Measurements from ENCODE around the gene UNKL. TPM values are rescaled to one million over a fixed set of nuclear protein-coding genes. Genes with fewer than 3 reads are reported as not detected.

The UNKL gene
- total and polyA plus RNA-seq, 9 donors: 6.6 to 12.9 (median 8.1) TPM

DNA sequence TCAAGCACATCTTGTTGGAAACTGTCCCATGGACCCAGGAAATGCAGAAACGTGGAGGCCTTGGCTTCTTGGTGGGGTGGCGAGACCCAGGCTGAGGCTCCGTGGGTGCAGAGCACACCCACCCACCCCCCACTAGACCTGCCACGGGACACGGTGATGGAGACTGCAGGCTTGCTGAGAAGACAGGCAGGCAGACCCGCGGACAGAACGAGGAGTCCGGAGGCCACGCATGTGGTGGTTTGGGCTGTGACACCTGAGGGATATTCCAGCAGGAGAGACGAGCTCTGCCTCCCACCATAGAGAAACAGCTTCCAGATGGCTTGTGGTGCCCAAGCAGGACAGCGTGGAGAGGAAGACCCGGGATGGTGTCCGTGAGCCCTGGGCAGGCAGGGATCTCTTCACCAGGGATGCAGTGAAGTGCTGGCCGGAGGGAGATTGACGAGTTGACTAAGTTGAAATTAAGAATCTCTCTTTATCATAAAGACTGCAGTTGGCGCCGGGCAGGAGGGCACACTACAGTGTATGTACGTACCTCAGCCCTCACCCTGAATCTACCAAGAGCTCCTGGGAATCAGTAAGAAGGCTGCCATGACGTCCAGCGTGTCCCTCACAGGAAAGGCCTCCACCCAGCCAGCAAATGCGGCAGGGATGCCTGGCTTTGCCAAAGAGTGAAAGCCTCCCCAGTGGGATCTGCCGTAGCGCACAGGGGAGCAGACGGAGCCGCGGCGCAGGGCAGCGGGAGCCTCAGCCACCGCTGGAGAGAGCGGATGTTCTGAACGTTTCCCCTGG, 96.8 kb downstream of the UNKL start:
- peaks cover 4% of the 10 kb centered on the region for H3K4me1 ChIP-seq (ENCODE audit: control insufficient read depth, insufficient read depth, low read length)
- H3K4me3 ChIP-seq (ENCODE audit: low read length): no peak overlapping the region
- no peak overlapping the region for H3K27ac ChIP-seq (ENCODE audit: low read length)
- H3K9me3 ChIP-seq (replicated peaks; ENCODE audit: control insufficient read depth, low read depth, low read length): no peaks in the 10 kb centered on the region
- no peaks in the 10 kb centered on the region for H3K27me3 ChIP-seq (ENCODE audit: control insufficient read depth, insufficient read depth, low read length)
- H3K36me3 ChIP-seq (ENCODE audit: control insufficient read depth, insufficient read depth, low read length): peaks cover 94% of the 10 kb centered on the region
- WGBS (ENCODE audit: insufficient coverage): 85% methylated on average over 20 of the region's 32 CpGs
- DNase-seq: no peak

- Histone ChIP-seq H3K27ac (ENCODE audit: low read length) (no peak overlapping the region), H3K9me3 (replicated peaks; ENCODE audit: control insufficient read depth, low read depth, low read length) (no peaks in the 10 kb centered on the region), H3K4me3 (ENCODE audit: low read length) (no peak overlapping the region), H3K27me3 (ENCODE audit: control insufficient read depth, insufficient read depth, low read length) (no peaks in the 10 kb centered on the region), H3K36me3 (ENCODE audit: control insufficient read depth, insufficient read depth, low read length) (peaks cover 87% of the 10 kb centered on the region), H3K4me1 (ENCODE audit: control insufficient read depth, insufficient read depth, low read length) (peaks cover 21% of the 10 kb centered on the region)
- 82% methylated on average over 7 of the region's 14 CpGs for WGBS (ENCODE audit: insufficient coverage)
- no peak for DNase-seq
Observed at GRCh38 chr16:1316033-1316405, 98.5 kb downstream of the UNKL start.

DNA sequence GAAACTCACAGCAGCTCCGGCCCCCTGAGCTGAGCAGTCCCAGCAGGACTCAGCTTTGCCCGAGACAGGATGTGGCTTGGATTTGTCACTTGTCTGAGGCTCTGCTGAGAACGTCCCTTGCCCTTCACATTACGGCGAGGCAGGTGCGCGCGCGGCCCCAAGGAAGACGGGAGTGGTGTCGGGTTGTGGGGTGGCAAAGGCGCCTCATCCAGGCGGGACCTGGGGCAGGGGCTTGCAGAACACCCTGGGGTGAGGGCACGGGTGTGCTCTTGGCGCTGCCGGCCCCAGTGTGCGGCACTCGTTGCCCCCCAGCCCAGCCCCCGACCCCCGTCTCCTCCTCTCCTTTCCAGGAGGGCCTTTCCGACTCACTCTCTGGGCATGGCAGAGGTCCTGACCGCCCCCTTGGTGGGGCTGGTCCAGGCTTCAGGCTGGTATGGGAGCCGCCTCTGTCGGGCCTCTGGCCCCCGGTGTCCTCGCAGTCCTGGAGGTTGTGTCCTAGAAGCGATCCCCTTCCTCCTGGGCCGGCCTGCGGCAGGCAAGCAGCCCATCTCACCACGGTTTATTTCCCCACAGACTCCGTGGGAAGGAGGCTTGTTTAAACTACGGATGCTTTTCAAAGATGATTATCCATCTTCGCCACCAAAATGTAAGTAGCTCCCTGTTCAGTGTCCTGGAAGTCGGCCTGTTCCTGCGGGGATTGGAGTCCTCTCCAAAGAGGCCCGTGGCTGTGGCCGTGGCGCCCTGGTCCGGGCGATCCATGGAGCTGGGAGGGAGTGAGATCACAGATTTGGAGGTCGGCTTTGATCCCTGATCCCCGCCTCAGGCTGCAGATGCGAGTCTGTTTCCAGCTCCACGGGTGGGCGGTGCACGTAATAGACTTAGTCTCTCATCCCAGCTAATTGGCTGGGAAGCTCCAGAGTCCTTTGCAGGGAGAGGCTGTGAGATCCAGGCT, 99.1 kb downstream of the UNKL start:
- no peak for DNase-seq
- Histone ChIP-seq H3K9me3 (replicated peaks; ENCODE audit: control insufficient read depth, low read depth, low read length) (no peaks in the 10 kb centered on the region), H3K27me3 (ENCODE audit: control insufficient read depth, insufficient read depth, low read length) (no peaks in the 10 kb centered on the region), H3K27ac (ENCODE audit: low read length) (no peak overlapping the region), H3K36me3 (ENCODE audit: control insufficient read depth, insufficient read depth, low read length) (peaks cover 80% of the 10 kb centered on the region), H3K4me3 (ENCODE audit: low read length) (no peak overlapping the region), H3K4me1 (ENCODE audit: control insufficient read depth, insufficient read depth, low read length) (peaks cover 27% of the 10 kb centered on the region)
- 82% methylated on average over 40 of the region's 46 CpGs for WGBS (ENCODE audit: insufficient coverage)

- H3K4me1 ChIP-seq (ENCODE audit: control insufficient read depth, insufficient read depth, low read length): peaks cover 29% of the 10 kb centered on the region
Observed at GRCh38 chr16:1314399-1315068, 100.0 kb downstream of the UNKL start.

DNA sequence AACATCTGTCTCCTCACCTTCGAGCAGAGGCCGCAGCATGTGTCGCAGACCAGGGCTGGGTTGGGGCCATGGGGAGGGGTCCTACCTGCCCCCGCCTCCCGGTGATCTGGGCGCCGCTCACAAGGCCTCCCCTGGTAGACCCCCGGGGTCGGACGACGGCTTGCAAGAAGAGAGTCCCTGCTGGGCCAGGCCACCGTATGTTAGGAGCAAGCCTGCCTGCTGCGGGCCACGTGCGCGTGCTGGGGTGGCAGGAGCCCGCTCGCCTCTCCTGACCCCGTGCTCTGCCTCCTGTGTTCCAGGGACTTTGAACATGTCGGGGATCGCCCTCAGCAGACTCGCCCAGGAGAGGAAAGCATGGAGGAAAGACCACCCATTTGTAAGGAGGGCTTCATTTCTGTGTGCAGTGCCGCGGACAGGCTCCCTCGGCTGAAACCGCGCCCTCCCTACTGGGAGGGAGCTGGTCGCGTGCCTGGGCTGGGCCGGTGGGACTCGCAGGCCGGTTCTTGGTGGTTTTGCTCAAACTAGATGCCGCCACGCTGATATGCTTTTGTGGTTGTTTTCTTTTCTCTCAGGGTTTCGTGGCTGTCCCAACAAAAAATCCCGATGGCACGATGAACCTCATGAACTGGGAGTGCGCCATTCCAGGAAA, 100.7 kb downstream of the UNKL start:
- H3K36me3 ChIP-seq (ENCODE audit: control insufficient read depth, insufficient read depth, low read length): peaks cover 65% of the 10 kb centered on the region
- H3K27ac ChIP-seq (ENCODE audit: low read length): no peak overlapping the region
- no peaks in the 10 kb centered on the region for H3K27me3 ChIP-seq (ENCODE audit: control insufficient read depth, insufficient read depth, low read length)
- WGBS (ENCODE audit: insufficient coverage): 85% methylated on average over 34 of the region's 38 CpGs
- H3K4me3 ChIP-seq (ENCODE audit: low read length): no peak overlapping the region
- DNase-seq: no peak
- H3K4me1 ChIP-seq (ENCODE audit: control insufficient read depth, insufficient read depth, low read length): peaks cover 29% of the 10 kb centered on the region
- no peaks in the 10 kb centered on the region for H3K9me3 ChIP-seq (replicated peaks; ENCODE audit: control insufficient read depth, low read depth, low read length)

More at GRCh38 chr16:1314399-1315068, 100.0 kb downstream of the UNKL start:
- Histone ChIP-seq H3K27me3 (ENCODE audit: control insufficient read depth, insufficient read depth, low read length) (no peaks in the 10 kb centered on the region), H3K9me3 (replicated peaks; ENCODE audit: control insufficient read depth, low read depth, low read length) (no peaks in the 10 kb centered on the region), H3K27ac (ENCODE audit: low read length) (no peak overlapping the region), H3K4me3 (ENCODE audit: low read length) (no peak overlapping the region), H3K36me3 (ENCODE audit: control insufficient read depth, insufficient read depth, low read length) (peaks cover 72% of the 10 kb centered on the region)
- DNase-seq: no peak
- WGBS (ENCODE audit: insufficient coverage): 82% methylated on average over 23 of the region's 28 CpGs

Other genes with a start within 250 kb of the UNKL start
- gene TPSG1, start 189.4 kb downstream of the UNKL start, total RNA-seq: not detected
- gene TPSG1, start 189.4 kb downstream of the UNKL start, polyA plus RNA-seq (ENCODE audit: insufficient read depth in 1 of 8, insufficient read length in 8 of 8, low replicate concordance in 1 of 8): 1 to 10 TPM in 7 of 8 donors, under 1 TPM in 1; 0.98 to 3.7 (median 1.7) TPM
- 0.89 TPM for gene TPSB2, start 184.5 kb downstream of the UNKL start, total RNA-seq
- gene TPSB2, start 184.5 kb downstream of the UNKL start, polyA plus RNA-seq (ENCODE audit: insufficient read depth in 1 of 8, insufficient read length in 8 of 8, low replicate concordance in 1 of 8): 1 to 10 TPM in 6 of 8 donors, under 1 TPM in 2; 0.71 to 2.8 (median 1.7) TPM
- gene TPSAB1, start 174.0 kb downstream of the UNKL start, total RNA-seq: 2.6 TPM
- 1 to 10 TPM in 6 of 8 donors, under 1 TPM in 2; 0.53 to 3.8 (median 1.5) TPM for gene TPSAB1, start 174.0 kb downstream of the UNKL start, polyA plus RNA-seq (ENCODE audit: insufficient read depth in 1 of 8, insufficient read length in 8 of 8, low replicate concordance in 1 of 8)
- gene TPSD1, start 158.6 kb downstream of the UNKL start, total RNA-seq: not detected
- under 1 TPM in 3 of 8 donors, not detected in 5; 0.14 to 0.34 (median 0.30) TPM for gene TPSD1, start 158.6 kb downstream of the UNKL start, polyA plus RNA-seq (ENCODE audit: insufficient read depth in 1 of 8, insufficient read length in 8 of 8, low replicate concordance in 1 of 8)
- gene UBE2I, start 105.1 kb downstream of the UNKL start, total RNA-seq: 30.0 TPM
- 100 to 1,000 TPM in 6 of 8 donors, 10 to 100 TPM in 2; 89.7 to 114 (median 106) TPM for gene UBE2I, start 105.1 kb downstream of the UNKL start, polyA plus RNA-seq (ENCODE audit: insufficient read depth in 1 of 8, insufficient read length in 8 of 8, low replicate concordance in 1 of 8)
- 0.58 TPM for gene BAIAP3, start 81.1 kb downstream of the UNKL start, total RNA-seq
- 1 to 10 TPM in 2 of 8 donors, under 1 TPM in 6; 0.40 to 1.3 (median 0.85) TPM for gene BAIAP3, start 81.1 kb downstream of the UNKL start, polyA plus RNA-seq (ENCODE audit: insufficient read depth in 1 of 8, insufficient read length in 8 of 8, low replicate concordance in 1 of 8)
- gene TSR3, start 62.8 kb downstream of the UNKL start, total RNA-seq: 44.9 TPM
- gene TSR3, start 62.8 kb downstream of the UNKL start, polyA plus RNA-seq (ENCODE audit: insufficient read depth in 1 of 8, insufficient read length in 8 of 8, low replicate concordance in 1 of 8): 10 to 100 TPM; 40.9 to 62.3 (median 50.2) TPM
- 38.9 TPM for gene GNPTG, start 62.8 kb downstream of the UNKL start, total RNA-seq
- gene GNPTG, start 62.8 kb downstream of the UNKL start, polyA plus RNA-seq (ENCODE audit: insufficient read depth in 1 of 8, insufficient read length in 8 of 8, low replicate concordance in 1 of 8): 10 to 100 TPM; 37.6 to 46.8 (median 40.5) TPM
- 16.5 TPM for gene UQCC4, start 6.0 kb upstream of the UNKL start, total RNA-seq
- gene UQCC4, start 6.0 kb upstream of the UNKL start, polyA plus RNA-seq (ENCODE audit: insufficient read depth in 1 of 8, insufficient read length in 8 of 8, low replicate concordance in 1 of 8): 10 to 100 TPM; 11.6 to 13.8 (median 12.7) TPM
- 0.13 TPM for gene PERCC1, start 16.4 kb upstream of the UNKL start, total RNA-seq
- gene PERCC1, start 16.4 kb upstream of the UNKL start, polyA plus RNA-seq (ENCODE audit: insufficient read depth in 1 of 8, insufficient read length in 8 of 8, low replicate concordance in 1 of 8): under 1 TPM in 7 of 8 donors, not detected in 1; 0.16 to 0.49 (median 0.26) TPM
- 2.1 TPM for gene CCDC154, start 29.9 kb upstream of the UNKL start, total RNA-seq
- 1 to 10 TPM in 7 of 8 donors, under 1 TPM in 1; 0.86 to 4.0 (median 2.1) TPM for gene CCDC154, start 29.9 kb upstream of the UNKL start, polyA plus RNA-seq (ENCODE audit: insufficient read depth in 1 of 8, insufficient read length in 8 of 8, low replicate concordance in 1 of 8)
- gene CLCN7, start 60.3 kb upstream of the UNKL start, total RNA-seq: 18.8 TPM
- gene CLCN7, start 60.3 kb upstream of the UNKL start, polyA plus RNA-seq (ENCODE audit: insufficient read depth in 1 of 8, insufficient read length in 8 of 8, low replicate concordance in 1 of 8): 10 to 100 TPM; 25.1 to 43.3 (median 31.7) TPM
- gene PTX4, start 74.2 kb upstream of the UNKL start, total RNA-seq: 0.40 TPM
- gene PTX4, start 74.2 kb upstream of the UNKL start, polyA plus RNA-seq (ENCODE audit: insufficient read depth in 1 of 8, insufficient read length in 8 of 8, low replicate concordance in 1 of 8): 1 to 10 TPM in 1 of 8 donors, under 1 TPM in 7; 0.34 to 1.1 (median 0.74) TPM
- 14.5 TPM for gene TELO2, start 78.7 kb upstream of the UNKL start, total RNA-seq
- 10 to 100 TPM; 26.3 to 40.4 (median 36.8) TPM for gene TELO2, start 78.7 kb upstream of the UNKL start, polyA plus RNA-seq (ENCODE audit: insufficient read depth in 1 of 8, insufficient read length in 8 of 8, low replicate concordance in 1 of 8)
- gene TMEM204, start 119.0 kb upstream of the UNKL start, total RNA-seq: 19.4 TPM
- 10 to 100 TPM; 14.6 to 22.2 (median 17.6) TPM for gene TMEM204, start 119.0 kb upstream of the UNKL start, polyA plus RNA-seq (ENCODE audit: insufficient read depth in 1 of 8, insufficient read length in 8 of 8, low replicate concordance in 1 of 8)
- gene IFT140, start 197.4 kb upstream of the UNKL start, total RNA-seq: 10.6 TPM
- gene IFT140, start 197.4 kb upstream of the UNKL start, polyA plus RNA-seq (ENCODE audit: insufficient read depth in 1 of 8, insufficient read length in 8 of 8, low replicate concordance in 1 of 8): 10 to 100 TPM in 6 of 8 donors, 1 to 10 TPM in 2; 8.7 to 14.5 (median 12.3) TPM
- gene CRAMP1, start 197.7 kb upstream of the UNKL start, total RNA-seq: 7.2 TPM
- 10 to 100 TPM; 12.3 to 19.1 (median 14.1) TPM for gene CRAMP1, start 197.7 kb upstream of the UNKL start, polyA plus RNA-seq (ENCODE audit: insufficient read depth in 1 of 8, insufficient read length in 8 of 8, low replicate concordance in 1 of 8)

All from muscle of leg (tissue), 11 donors.